GM12878 (cell line): ENCODE results near the gene TCF7L1. TPM values are rescaled to one million over a fixed set of nuclear protein-coding genes. Genes with fewer than 3 reads are reported as not detected.

ENCODE experiments used
- ATAC-seq: fragments of 200-7000 bp; cut with Tn5 transposase; 3 replicates; pipeline ENCODE4 v1.9.1; 2020; ENCODE audit warnings: mild to moderate bottlenecking, moderate library complexity
- BruUV-seq: library from RNA; stranded (reverse); fragments of 400-500 nt; replicated peaks from 2 replicates; lab custom pipeline; 2021; lab: Mats Ljungman, UMichigan
- CTCF ChIA-PET: fragments of 300-600 bp; sonication (Branson Sonifier 250); formaldehyde crosslinking; extraction: SDS; loops from one replicate; lab custom pipeline; 2021; ENCODE audit warnings: inconsistent platforms; lab: Yijun Ruan, JAX
- POLR2A ChIA-PET: fragments of 350-600 bp; formaldehyde crosslinking; extraction: SDS; loops from one replicate; lab custom pipeline; 2021; ENCODE audit warnings: inconsistent platforms; lab: Charles Lee
- RAD21 ChIA-PET: fragments of 300-600 bp; sonication (Branson Sonifier 250); formaldehyde crosslinking; loops from one replicate; lab custom pipeline; 2023; ENCODE audit warnings: antibody characterized with exemption; ENCODE audit not compliant: unreplicated experiment; lab: Charles Lee
- SMC1A ChIA-PET: fragments of 300-600 bp; sonication (Branson Sonifier 250); formaldehyde crosslinking; loops from one replicate; lab custom pipeline; 2023; ENCODE audit not compliant: unreplicated experiment, uncharacterized antibody; lab: Charles Lee
- DNase-seq: peaks from one replicate; pipeline ENCODE4 v3.0.0-alpha.2; 2011; ENCODE audit warnings: low read depth, low spot score
- FAIRE-seq: peaks from 3 replicates; lab custom pipeline; 2011; peaks lifted over from hg19 to GRCh38; lab: Jason Lieb, UNC
- H2AFZ ChIP-seq: 2 replicates; pipeline ENCODE4 v1.6.0; 2011; ENCODE audit warnings: low read depth, low read length, control low read depth; ENCODE audit not compliant: control insufficient read depth
- H3K27ac ChIP-seq: 2 replicates; pipeline ENCODE4 v1.5.1; 2011; ENCODE audit warnings: control low read depth; ENCODE audit not compliant: control insufficient read depth, insufficient read depth
- H3K27me3 ChIP-seq, 2 experiments: replicated peaks in 1 of 2; 2 replicates each; pipeline versions ENCODE4 v1.6.0 to v1.6.1; 2011; ENCODE audit warnings: low read length in 1 of 2; ENCODE audit not compliant: control insufficient read depth in 2 of 2, insufficient read depth in 2 of 2
- H3K36me3 ChIP-seq, 2 experiments: 2 replicates each; pipeline ENCODE4 v1.5.1; 2011; ENCODE audit warnings: low read length in 1 of 2; ENCODE audit not compliant: control insufficient read depth in 2 of 2, insufficient read depth in 2 of 2
- H3K4me1 ChIP-seq: 2 replicates; pipeline ENCODE4 v1.6.1; 2011; ENCODE audit warnings: mild to moderate bottlenecking, low read length, moderate library complexity, mixed read lengths; ENCODE audit not compliant: control insufficient read depth, insufficient read depth
- H3K4me2 ChIP-seq: 2 replicates; pipeline ENCODE4 v1.6.0; 2011; ENCODE audit warnings: control low read depth; ENCODE audit not compliant: control insufficient read depth, insufficient read depth
- H3K4me3 ChIP-seq: fragments of 200-600 bp; sonication (generic); 2 replicates; pipeline ENCODE4 v1.5.1; 2016
- H3K79me2 ChIP-seq: 2 replicates; pipeline ENCODE4 v1.6.0; 2011; ENCODE audit warnings: low read length; ENCODE audit not compliant: control insufficient read depth, insufficient read depth
- H3K9ac ChIP-seq: 2 replicates; pipeline ENCODE4 v1.8.0; 2011; ENCODE audit warnings: low read length, control low read depth, mixed read lengths; ENCODE audit not compliant: control insufficient read depth, insufficient read depth
- H3K9me3 ChIP-seq: replicated peaks from 3 replicates; pipeline ENCODE4 v1.5.1; 2011; ENCODE audit warnings: mild to moderate bottlenecking, low read length; ENCODE audit not compliant: control insufficient read depth, insufficient read depth
- H4K20me1 ChIP-seq: 2 replicates; pipeline ENCODE4 v1.6.0; 2011; ENCODE audit not compliant: control insufficient read depth, insufficient read depth
- ASH2L ChIP-seq: fragments of 300-600, 200-600 bp; sonication (generic); IDR thresholded peaks from 2 replicates; pipeline ENCODE4 v1.6.1; 2017; ENCODE audit warnings: low read depth, mild to moderate bottlenecking, borderline replicate concordance
- IKZF1 ChIP-seq: fragments of 450-650 bp; conservative IDR thresholded peaks from 2 replicates; pipeline ENCODE4 v1.6.1; 2017; ENCODE audit warnings: antibody characterized with exemption, mild to moderate bottlenecking
- IRF4 ChIP-seq: IDR thresholded peaks from 2 replicates; pipeline ENCODE4 v1.6.1; 2011; ENCODE audit warnings: low read depth, low read length
- MTA3 ChIP-seq: IDR thresholded peaks from 2 replicates; pipeline ENCODE4 v1.6.1; 2012; ENCODE audit warnings: low read length, inconsistent platforms, borderline replicate concordance
- NFIC ChIP-seq: IDR thresholded peaks from 2 replicates; pipeline ENCODE4 v1.6.1; 2012; ENCODE audit warnings: low read depth, mild to moderate bottlenecking, inconsistent platforms, low read length, moderate library complexity
- NRF1 ChIP-seq: conservative IDR thresholded peaks from 2 replicates; pipeline ENCODE4 v1.6.1; 2011; ENCODE audit warnings: mild to moderate bottlenecking, low read depth, low read length, improper control_type of control experiment
- PML ChIP-seq: IDR thresholded peaks from 2 replicates; pipeline ENCODE4 v1.6.1; 2012; ENCODE audit warnings: low read length, inconsistent platforms
- RB1 ChIP-seq: fragments of 450-650 bp; formaldehyde crosslinking; IDR thresholded peaks from 2 replicates; pipeline ENCODE4 v1.6.1; 2017; ENCODE audit warnings: mild to moderate bottlenecking, borderline replicate concordance
- RBBP5 ChIP-seq: fragments of 200-600 bp; sonication (generic); conservative IDR thresholded peaks from 2 replicates; pipeline ENCODE4 v1.6.1; 2016
- ZNF274 ChIP-seq: IDR thresholded peaks from one replicate; pipeline ENCODE4 v1.8.0; 2011; ENCODE audit not compliant: insufficient read length, insufficient read depth
- WGBS: methylation state at CpG from one replicate; pipeline ENCODE4 v1.1.6; 2016; ENCODE audit warnings: low lambda C conversion rate; ENCODE audit not compliant: insufficient replicate concordance, insufficient coverage; ENCODE audit errors: missing lambda C conversion rate; 5-methylcytosine and 5-hydroxymethylcytosine counted together
- in situ Hi-C: fragments of 300-500 bp; cut with MboI; formaldehyde crosslinking; loops from 9 replicates; pipeline ENCODE4 v1.14.3; 2018; ENCODE audit warnings: mixed read lengths
- intact Hi-C: fragments of 100-400 bp; cut with micrococcal nuclease; formaldehyde crosslinking; loops from one replicate; pipeline ENCODE4 v1.14.2; 2022; ENCODE audit not compliant: unreplicated experiment
- polyA plus RNA-seq, 11 experiments: library from polyadenylated mRNA; depleted of rRNA in 4 of 11; unstranded in 6 of 11; stranded (reverse) in 5 of 11; fragments of >200 nt; fragmentation: Nextera tagmentation in 4 of 11; fragmentation: Illumina TruSeq in 1 of 11; extraction: Ambion mirVana in 4 of 11; extraction: Trizol in 1 of 11; gene quantifications; 1 replicate in 1 of 11; 2 replicates in 10 of 11; pipeline versions ENCODE4 v1.2.1 to v1.2.3, GENCODE V29; 2011 to 2016; ENCODE audit warnings: inconsistent platforms in 2 of 11, missing spikeins in 2 of 11, low read depth in 1 of 11
- total RNA-seq, 4 experiments: library from RNA; depleted of rRNA in 3 of 4; stranded (reverse); fragments of >200 nt in 3 of 4; fragmentation: Illumina TruSeq in 1 of 4; extraction: Trizol in 1 of 4; gene quantifications; 2 replicates each; pipeline versions ENCODE4 v1.2.1 to v1.2.3, GENCODE V29; 2013 to 2021
- TF ChIP-seq, protein P1 (sequence below): IDR thresholded peaks from 2 replicates; pipeline ENCODE4 v1.6.1; 2012; ENCODE audit warnings: low read depth, low read length, improper control_type of control experiment
- TF ChIP-seq, protein P2 (sequence below): fragments of 450-650 bp; IDR thresholded peaks from 2 replicates; pipeline ENCODE4 v1.6.1; 2017; ENCODE audit warnings: low read depth, mild to moderate bottlenecking, moderate library complexity
- TF ChIP-seq, protein P3 (sequence below): IDR thresholded peaks from 2 replicates; pipeline ENCODE4 v1.6.1; 2011; ENCODE audit warnings: low read depth, low read length, improper control_type of control experiment, borderline replicate concordance

Gene TCF7L1
- total and polyA plus RNA-seq, 10 of the 15 experiments (the other 5 are each of a cell fraction or from before 2014, with no cell fraction given) = 0.03 to 0.11 (median 0.10) TPM; not detected in 7

DNA sequence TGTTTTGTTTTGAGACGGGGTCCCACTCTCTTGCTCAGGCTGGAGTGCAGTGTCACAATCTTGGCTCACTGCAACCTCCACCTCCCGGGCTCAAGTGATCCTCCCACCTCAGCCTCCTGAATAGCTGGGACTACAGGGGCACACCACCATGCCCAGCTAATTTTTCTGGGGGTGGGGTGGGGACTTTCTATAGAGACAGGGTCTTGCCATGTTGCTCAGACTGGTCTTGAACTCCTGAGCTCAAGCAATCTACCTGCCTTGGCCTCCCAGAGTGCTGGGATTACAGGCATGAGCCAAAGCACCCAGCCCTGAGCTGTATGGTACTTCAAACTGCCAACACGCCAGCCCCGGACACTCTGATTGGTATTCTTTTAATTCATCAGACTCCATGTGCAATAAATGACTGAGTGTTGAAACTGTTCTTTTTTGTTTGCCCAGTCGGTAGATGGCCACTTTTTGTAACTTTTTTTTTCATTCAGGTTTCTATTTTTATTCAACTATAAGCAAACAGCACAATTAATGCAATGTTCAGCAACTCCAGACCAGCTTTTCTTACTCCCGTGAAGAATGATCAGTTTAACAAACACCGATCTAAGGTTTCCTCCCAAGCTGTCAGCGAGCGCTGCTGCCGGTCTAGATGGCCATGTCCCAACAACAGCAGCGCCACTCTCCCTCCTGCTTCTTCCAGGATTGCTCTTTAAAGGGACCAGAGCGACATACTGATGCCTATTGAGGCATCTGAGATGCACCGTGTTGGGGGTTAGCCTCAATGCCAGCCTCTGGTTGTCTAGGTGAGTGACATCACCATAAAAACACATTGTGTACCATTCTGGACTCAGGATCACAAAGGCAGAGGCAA, 207.1 kb downstream of the TCF7L1 start:
- intact Hi-C loops (no loop called here), in situ Hi-C loops (no loop called here)
- TF ChIP-seq RB1 (no peak), ZNF274 (no peak), RBBP5 (no peak), NFIC (no peak), MTA3 (no peak), ASH2L (no peak), IRF4 (no peak), IKZF1 (no peak), PML (no peak), NRF1 (no peak)
- TF ChIP-seq, protein P1, sequence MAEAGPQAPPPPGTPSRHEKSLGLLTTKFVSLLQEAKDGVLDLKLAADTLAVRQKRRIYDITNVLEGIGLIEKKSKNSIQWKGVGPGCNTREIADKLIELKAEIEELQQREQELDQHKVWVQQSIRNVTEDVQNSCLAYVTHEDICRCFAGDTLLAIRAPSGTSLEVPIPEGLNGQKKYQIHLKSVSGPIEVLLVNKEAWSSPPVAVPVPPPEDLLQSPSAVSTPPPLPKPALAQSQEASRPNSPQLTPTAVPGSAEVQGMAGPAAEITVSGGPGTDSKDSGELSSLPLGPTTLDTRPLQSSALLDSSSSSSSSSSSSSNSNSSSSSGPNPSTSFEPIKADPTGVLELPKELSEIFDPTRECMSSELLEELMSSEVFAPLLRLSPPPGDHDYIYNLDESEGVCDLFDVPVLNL = no peak
- TF ChIP-seq, protein P2, sequence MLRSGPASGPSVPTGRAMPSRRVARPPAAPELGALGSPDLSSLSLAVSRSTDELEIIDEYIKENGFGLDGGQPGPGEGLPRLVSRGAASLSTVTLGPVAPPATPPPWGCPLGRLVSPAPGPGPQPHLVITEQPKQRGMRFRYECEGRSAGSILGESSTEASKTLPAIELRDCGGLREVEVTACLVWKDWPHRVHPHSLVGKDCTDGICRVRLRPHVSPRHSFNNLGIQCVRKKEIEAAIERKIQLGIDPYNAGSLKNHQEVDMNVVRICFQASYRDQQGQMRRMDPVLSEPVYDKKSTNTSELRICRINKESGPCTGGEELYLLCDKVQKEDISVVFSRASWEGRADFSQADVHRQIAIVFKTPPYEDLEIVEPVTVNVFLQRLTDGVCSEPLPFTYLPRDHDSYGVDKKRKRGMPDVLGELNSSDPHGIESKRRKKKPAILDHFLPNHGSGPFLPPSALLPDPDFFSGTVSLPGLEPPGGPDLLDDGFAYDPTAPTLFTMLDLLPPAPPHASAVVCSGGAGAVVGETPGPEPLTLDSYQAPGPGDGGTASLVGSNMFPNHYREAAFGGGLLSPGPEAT = no peak
- TF ChIP-seq, protein P3, sequence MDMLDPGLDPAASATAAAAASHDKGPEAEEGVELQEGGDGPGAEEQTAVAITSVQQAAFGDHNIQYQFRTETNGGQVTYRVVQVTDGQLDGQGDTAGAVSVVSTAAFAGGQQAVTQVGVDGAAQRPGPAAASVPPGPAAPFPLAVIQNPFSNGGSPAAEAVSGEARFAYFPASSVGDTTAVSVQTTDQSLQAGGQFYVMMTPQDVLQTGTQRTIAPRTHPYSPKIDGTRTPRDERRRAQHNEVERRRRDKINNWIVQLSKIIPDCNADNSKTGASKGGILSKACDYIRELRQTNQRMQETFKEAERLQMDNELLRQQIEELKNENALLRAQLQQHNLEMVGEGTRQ = no peak
- ChIA-PET CTCF (interaction anchor here (0.8 to 1.4 kb wide), 2 partner anchors 42 to 73 kb away, joined by 3 read pairs; no protein-coding TSS in a partner anchor), SMC1A (no interaction called here), RAD21 (no interaction called here), POLR2A (interaction anchor here (1.3 kb wide), 1 partner anchor 13 kb away, joined by 6 read pairs; the partner anchor contains the start of gene TGOLN2)
- WGBS = 75% methylated on average over 13 of the region's 13 CpGs
- Histone ChIP-seq H3K79me2 (no peaks in the 10 kb centered on the region), H3K27me3 (no peaks in the 10 kb centered on the region; a peak in 1 of 4 replicates), H3K4me2 (no peak overlapping the region), H3K9me3 (no peaks in the 10 kb centered on the region), H3K36me3 (no peaks in the 10 kb centered on the region; a peak in 2 of 4 replicates), H3K4me1 (no peaks in the 10 kb centered on the region), H3K9ac (no peak overlapping the region), H3K4me3 (no peak overlapping the region), H2AFZ (no peak overlapping the region), H4K20me1 (no peaks in the 10 kb centered on the region), H3K27ac (no peak overlapping the region)
- ATAC-seq = no peak
- no peak for DNase-seq
- no TSS peak for BruUV-seq
- peak; percentile 52 for FAIRE-seq
